T-helper 2 cell (primary cell): ENCODE measurements around the gene CYS1.
"Not testable (repeated sequence)": the region's sequence is repeated elsewhere in the genome, so short reads cannot be mapped to it uniquely, and the experiment has no call there.

Experiments used
- DNase-seq, 5 experiments: peaks; one replicate each; pipeline versions ENCODE4 v3.0.0 to v3.0.0-alpha.2; 2012 to 2022

CYS1 gene

DNA sequence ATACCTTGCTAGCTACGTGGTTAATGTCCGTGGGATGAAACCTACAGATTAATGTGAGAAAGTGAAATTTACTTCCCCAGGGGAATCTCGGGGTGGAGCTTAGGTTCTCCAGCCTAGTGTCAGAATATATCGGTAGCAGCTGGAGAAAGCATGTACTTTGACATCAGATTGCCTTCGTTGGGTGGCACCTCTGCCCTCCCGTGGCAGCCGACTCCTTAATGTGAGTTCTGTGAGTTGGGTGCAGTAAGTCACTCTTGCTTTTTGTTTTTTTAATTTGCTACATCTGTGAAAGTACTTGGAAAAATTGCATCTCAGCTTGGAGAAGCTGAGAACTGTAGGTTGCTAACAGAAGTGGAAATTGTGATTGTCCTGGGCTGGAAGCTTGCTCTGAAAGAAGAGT lies 33.3 kb downstream of the CYS1 start:
- DNase-seq, result no peak

GRCh38 chr2:10045561-10046355 lies 34.5 kb downstream of the CYS1 start:
- DNase-seq, result no peak

DNA sequence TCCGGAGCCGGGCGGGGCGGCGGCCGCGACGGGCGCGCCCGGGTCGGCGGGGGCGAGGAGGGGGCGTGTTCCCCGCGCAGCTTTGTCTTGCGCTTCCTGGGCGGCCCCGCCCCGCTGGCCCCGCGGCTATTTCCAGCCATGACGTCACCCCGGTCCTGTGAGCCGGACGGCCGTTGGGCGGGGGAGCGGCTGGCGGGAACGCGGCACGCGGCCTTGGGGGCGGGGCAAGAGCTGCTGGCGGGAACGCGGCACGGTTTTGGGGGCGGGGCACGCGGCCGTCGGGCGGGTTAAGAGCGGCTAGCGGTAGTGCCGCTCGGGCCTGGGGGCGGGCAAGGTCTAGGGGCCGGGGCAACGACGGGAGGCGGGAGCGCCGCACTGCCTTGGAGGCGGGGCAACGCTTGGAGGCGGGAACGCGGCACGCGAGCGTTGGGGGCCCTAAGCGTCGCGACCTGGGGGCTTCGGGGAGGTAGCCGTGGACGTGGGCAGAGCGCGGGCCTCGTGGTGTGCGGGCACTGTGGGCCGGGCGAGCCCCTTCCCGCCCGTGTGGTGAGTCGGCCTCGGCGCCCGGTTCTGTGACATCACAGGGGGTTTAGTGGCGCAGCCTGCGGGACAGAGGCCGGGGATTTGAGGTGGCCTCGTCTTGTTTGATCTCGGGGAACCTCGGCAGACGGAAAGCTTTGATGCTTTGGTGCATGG lies 36.2 kb downstream of the CYS1 start:
- peak; percentile 81 to 98 (median 96) for DNase-seq

- DNase-seq, result peak; percentile 68 to 94 (median 78)
Observed at GRCh38 chr2:10043256-10043905, 36.8 kb downstream of the CYS1 start, which contains the start of gene KLF11. Gene KLF11, plus strand, starts transcription at chr2:10043550. Its CDS starts 167 bp downstream, at chr2:10043717.

DNA sequence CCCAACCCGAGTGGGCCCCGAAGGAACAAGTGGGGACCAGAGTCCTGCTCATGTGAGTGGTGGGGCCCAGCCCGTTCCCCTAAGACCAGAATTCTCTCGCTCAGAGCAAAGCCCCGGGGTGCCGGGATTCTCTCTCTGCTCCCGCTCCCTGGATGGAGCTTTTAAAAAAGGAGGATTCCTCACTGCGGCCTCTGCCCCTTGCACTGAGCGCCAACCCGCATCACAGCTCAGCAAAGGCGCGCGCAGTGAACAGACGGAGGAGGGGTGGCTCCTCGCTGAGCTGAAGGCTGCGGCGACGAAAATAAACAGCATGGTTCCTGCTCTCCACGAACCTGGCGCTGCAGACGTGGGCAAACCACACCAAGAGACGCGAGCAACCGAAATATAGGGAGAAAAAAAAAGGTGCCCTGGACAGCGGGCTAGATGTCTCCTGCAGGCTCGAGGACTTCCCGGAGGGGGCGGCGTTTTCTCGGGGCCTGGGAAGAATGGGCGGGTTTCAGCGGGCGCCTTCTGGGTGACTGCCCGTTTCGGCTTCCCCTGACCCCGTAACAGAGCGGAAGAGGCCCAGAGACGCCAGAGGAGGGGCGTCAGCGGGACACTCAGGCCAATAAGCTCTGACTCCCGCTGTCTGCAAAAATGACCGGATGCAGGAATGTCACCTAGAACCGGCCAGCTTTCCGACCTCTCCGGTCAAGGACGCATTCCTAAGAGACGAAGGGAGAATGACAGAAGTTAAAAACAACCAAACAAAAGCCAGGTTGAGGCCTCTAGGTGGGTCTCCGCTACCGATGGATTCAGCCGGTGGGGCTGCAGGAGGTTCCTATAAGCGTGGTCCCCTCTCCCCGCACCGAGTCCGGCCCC lies 37.7 kb downstream of the CYS1 start:
- DNase-seq, result peak in 3 of 5 experiments; percentile 18 to 62 (median 44)

GRCh38 chr2:10041711-10042110 lies 38.5 kb downstream of the CYS1 start:
- no peak for DNase-seq

DNA sequence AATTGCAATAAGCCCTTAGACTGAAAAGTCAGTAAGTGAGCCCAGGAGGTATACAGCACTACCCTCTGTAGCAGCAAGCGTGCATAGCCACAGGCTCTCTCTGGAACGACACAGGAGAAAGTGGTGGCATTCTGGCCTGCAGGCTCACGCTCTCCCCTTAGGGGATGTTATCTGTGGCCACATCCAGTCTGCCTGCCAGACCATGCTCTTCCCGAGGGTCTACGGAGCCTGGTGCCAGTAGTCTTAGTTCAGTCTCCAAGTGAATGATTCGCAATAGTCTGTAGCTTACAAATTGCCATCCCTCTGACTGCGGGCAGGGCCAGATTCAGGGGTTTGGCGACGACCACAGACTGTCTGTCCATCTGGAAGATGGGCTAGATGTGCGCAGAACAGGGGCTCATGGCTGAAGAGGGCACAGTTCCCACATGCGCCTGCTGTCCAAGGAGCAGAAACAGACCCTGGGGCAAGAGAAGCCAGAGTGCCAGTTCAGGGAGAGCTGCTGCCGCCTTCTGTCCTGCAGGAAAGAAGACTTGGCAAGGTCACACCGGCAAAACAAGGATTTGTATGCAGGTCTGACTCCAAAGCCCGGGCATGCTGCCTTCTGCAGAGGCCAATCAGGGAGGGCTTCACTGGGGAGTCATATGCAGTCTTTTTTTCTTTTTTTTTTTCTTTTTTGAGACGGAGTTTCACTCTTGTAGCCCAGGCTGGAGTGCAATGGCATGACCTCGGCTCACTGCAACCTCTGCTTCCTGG lies 40.4 kb downstream of the CYS1 start:
- no peak for DNase-seq

DNA sequence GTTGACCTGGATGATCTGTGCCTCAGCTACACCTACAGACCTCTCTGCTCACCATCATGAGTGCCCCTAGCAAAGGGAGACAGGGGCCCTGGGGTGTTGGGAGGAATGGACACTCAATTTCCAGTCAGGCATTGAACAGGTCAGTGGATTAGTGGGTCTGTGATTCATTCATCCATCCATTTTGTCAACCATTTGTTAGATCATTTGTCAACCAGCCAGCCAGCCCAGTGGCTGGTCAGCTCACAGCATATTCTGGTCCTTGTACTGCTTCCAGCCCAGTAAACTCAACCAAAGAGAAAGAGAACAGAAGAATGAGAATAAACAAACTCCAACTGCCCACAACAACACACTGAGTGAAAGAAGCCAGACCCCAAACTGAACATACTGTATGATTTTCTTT lies 41.5 kb downstream of the CYS1 start:
- no peak for DNase-seq

GRCh38 chr2:10038123-10038522 lies 42.1 kb downstream of the CYS1 start:
- no peak for DNase-seq

DNA sequence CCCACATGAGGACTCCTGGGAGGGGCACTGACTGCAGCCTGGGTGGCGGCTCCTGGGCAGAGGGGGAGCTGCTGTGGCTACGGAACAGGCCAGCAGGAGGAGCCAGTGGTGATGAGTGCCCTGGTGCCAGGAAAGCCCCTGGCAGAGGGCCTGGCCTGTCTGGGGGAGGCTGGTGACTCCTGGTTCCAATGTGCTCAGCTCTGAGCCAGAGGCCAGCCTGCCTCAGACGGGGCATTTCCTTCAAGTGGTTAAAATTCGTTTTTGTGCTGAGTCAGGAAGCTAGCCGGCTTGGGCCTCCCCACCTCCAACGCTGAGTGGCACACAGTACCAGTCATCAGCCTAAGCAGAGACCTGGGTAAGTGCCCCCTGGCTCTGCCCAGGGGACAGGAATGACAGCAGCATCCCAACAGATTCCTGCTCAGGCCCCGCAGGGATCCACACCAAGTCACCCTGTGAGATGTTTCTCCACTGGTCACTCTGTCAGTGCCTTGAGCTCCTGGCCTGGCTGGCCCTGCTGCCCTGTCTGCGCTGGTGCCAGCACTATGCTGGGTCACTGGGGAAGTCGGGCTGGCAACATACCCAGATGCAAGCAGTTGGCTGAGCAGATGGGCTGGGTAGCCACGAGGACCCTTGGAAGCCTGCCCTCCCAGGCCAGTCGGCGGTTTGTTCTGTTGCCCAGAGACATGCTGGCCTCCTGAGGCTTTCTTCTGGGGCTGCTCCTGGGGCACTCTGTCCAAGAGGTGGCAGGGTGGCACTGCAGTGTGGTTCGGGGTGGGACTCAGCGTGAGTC lies 43.9 kb downstream of the CYS1 start:
- DNase-seq, result peak in 3 of 5 experiments; percentile 39 to 62 (median 42)

- no peak for DNase-seq
Observed at GRCh38 chr2:10035633-10036032, 44.6 kb downstream of the CYS1 start.

GRCh38 chr2:10035053-10035422 lies 45.2 kb downstream of the CYS1 start:
- peak in 1 of 5 experiments; percentile 50 for DNase-seq

DNA sequence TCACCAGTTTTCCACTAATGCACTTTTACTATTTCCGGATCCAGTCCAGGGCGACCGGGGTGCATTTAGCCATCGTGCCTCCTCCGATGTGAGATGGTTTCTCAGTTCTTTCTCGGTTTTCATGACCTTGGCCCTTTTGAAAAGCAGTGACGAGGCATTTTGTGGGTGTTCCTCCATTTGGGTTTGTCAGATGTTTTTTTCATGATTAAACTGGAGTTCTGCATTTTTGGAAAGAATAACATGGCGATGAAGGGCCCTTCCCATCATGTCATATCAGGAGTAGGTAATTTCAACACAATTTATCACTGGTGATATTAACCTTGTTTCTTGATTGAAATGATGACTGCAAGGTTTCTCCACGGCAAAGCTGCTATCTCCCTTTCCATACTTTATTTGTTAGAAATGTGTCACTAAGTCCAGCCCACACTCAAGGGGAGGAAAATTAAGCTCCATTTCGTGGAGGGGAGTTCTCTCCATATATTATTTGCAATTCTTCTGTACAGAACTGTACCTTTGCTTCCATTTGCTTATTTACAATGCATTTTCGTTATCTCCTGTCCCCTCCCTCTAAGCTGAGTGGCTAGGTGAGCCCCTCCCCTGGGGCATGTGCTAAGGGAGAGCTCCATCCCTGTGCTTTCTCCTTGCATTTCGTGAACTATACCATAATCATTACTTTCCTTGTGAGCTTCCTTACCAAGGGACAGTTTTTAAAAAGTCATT lies 45.7 kb downstream of the CYS1 start:
- no peak for DNase-seq

GRCh38 chr2:10033251-10034006 lies 46.8 kb downstream of the CYS1 start:
- DNase-seq, result no peak

- DNase-seq, result no peak
Observed at GRCh38 chr2:10032746-10033105, 47.5 kb downstream of the CYS1 start.

- no peak for DNase-seq
Observed at GRCh38 chr2:10031886-10032745, 48.1 kb downstream of the CYS1 start.

DNA sequence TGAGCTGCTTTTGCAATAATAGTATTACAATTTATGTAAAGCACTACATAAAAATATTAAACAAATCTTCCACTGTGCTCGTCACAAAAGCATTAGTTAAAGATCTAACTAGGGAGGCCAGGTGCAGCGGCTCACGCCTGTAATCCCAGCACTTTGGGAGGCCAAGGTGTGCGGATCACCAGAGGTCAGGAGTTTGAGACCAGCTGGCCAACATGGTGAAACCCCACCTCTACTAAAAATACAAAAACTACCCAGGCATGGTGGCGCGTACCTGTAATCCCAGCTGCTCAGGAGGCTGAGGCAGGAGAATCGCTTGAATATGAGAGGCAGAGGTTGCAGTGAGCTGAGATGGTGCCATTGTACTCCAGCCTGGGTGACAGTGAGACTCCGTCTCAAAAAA lies 49.4 kb downstream of the CYS1 start:
- DNase-seq, result not testable (repeated sequence)

- DNase-seq, result no peak
Observed at GRCh38 chr2:10030311-10030736, 49.9 kb downstream of the CYS1 start.

DNA sequence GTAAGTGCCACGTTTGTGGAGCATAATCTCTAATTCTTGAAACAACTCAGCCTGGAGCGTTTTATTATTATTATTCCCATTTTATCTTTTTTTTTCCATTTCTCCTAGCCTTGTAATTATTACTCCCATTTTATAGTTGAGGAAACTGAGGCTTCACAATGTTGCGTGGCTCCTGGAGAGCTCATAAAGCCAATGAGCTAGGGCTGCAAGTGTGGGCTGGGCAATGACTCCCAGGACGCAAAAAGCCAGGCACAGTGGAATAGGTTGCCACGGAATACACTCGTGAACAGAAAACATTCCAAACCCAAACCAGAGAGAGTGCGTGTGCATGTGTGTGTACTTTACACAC lies 50.4 kb downstream of the CYS1 start:
- DNase-seq, result no peak
